WTC11 (cell line): ENCODE data around the gene LRRIQ4. TPM values are rescaled to one million over a fixed set of nuclear protein-coding genes. Genes with fewer than 3 reads are reported as not detected.

Experiments
- ATAC-seq: fragments of 200-7000 bp; cut with Tn5 transposase; 2 replicates; pipeline ENCODE4 v1.10.0; 2021; ENCODE audit warnings: mild to moderate bottlenecking, moderate library complexity
- CTCF ChIA-PET: fragments of 300-600 bp; sonication (Branson Sonifier 250); formaldehyde crosslinking; loops from one replicate; lab custom pipeline; 2021; ENCODE audit warnings: antibody characterized with exemption; lab: Charles Lee
- POLR2A ChIA-PET: fragments of 350-600 bp; sonication (Branson Sonifier 250); formaldehyde crosslinking; loops from one replicate; lab custom pipeline; 2021; ENCODE audit warnings: antibody characterized with exemption; lab: Charles Lee
- DNase-seq: peaks from one replicate; pipeline ENCODE4 v3.0.0; 2021; ENCODE audit warnings: low spot score
- H3K27ac Mint-ChIP-seq: 2 replicates; pipeline ENCODE4 v1.8.0; 2021; ENCODE audit warnings: mixed read lengths
- H3K27me3 Mint-ChIP-seq: 2 replicates; pipeline ENCODE4 v1.8.0; 2021; ENCODE audit warnings: low read depth, mild to moderate bottlenecking, moderate library complexity, mixed read lengths
- H3K36me3 Mint-ChIP-seq: 2 replicates; pipeline ENCODE4 v1.8.0; 2021; ENCODE audit warnings: mixed read lengths
- H3K4me1 Mint-ChIP-seq: 2 replicates; pipeline ENCODE4 v1.8.0; 2022; ENCODE audit warnings: mixed read lengths
- H3K4me3 Mint-ChIP-seq: 2 replicates; pipeline ENCODE4 v1.8.0; 2021; ENCODE audit warnings: mild to moderate bottlenecking, moderate library complexity, mixed read lengths
- H3K9me3 Mint-ChIP-seq: 2 replicates; pipeline ENCODE4 v1.8.0; 2021; ENCODE audit warnings: mixed read lengths
- ATF2 ChIP-seq: sonication (generic); formaldehyde crosslinking; IDR thresholded peaks from 2 replicates; pipeline ENCODE4 v1.8.1; 2022; ENCODE audit warnings: low read depth, missing genetic modification reagents, borderline replicate concordance
- ATF3 ChIP-seq: sonication (generic); formaldehyde crosslinking; conservative IDR thresholded peaks from 2 replicates; pipeline ENCODE4 v1.8.1; 2022; ENCODE audit warnings: mild to moderate bottlenecking, missing genetic modification reagents
- CBFB ChIP-seq: sonication (generic); formaldehyde crosslinking; IDR thresholded peaks from 2 replicates; pipeline ENCODE4 v1.8.1; 2022; ENCODE audit warnings: mild to moderate bottlenecking, low read depth, missing genetic modification reagents
- CDX4 ChIP-seq: fragments of 250-450 bp; sonication (Bioruptor Pico); IDR thresholded peaks from 2 replicates; pipeline ENCODE4 v1.9.0; 2021; ENCODE audit warnings: moderate library complexity, mild to moderate bottlenecking, inconsistent platforms, borderline replicate concordance
- EMX1 ChIP-seq: fragments of 250-450 bp; sonication (Bioruptor Pico); IDR thresholded peaks from 2 replicates; pipeline ENCODE4 v1.8.0; 2021; ENCODE audit warnings: mild to moderate bottlenecking
- ESRRA ChIP-seq: sonication (generic); formaldehyde crosslinking; IDR thresholded peaks from 2 replicates; pipeline ENCODE4 v1.8.1; 2022; ENCODE audit warnings: mild to moderate bottlenecking, missing genetic modification reagents, borderline replicate concordance
- FOXJ3 ChIP-seq: sonication (generic); formaldehyde crosslinking; IDR thresholded peaks from 2 replicates; pipeline ENCODE4 v1.9.0; 2021; ENCODE audit warnings: missing genetic modification reagents, mild to moderate bottlenecking, borderline replicate concordance
- FOXK1 ChIP-seq: sonication (generic); formaldehyde crosslinking; IDR thresholded peaks from 2 replicates; pipeline ENCODE4 v1.8.0; 2022; ENCODE audit warnings: mild to moderate bottlenecking, moderate library complexity, missing genetic modification reagents
- FOXP1 ChIP-seq: sonication (generic); formaldehyde crosslinking; IDR thresholded peaks from 2 replicates; pipeline ENCODE4 v1.8.0; 2022; ENCODE audit warnings: missing genetic modification reagents, mild to moderate bottlenecking, moderate library complexity, borderline replicate concordance
- GTF2I ChIP-seq: fragments of 250-450 bp; sonication (Bioruptor Pico); conservative IDR thresholded peaks from 2 replicates; pipeline ENCODE4 v1.4.0; 2021; ENCODE audit warnings: mild to moderate bottlenecking
- HMGA2 ChIP-seq: fragments of 250-450 bp; sonication (Bioruptor Pico); IDR thresholded peaks from 2 replicates; pipeline ENCODE4 v1.4.0; 2021; ENCODE audit warnings: mild to moderate bottlenecking, moderate library complexity
- HMGXB4 ChIP-seq: sonication (generic); formaldehyde crosslinking; IDR thresholded peaks from 2 replicates; pipeline ENCODE4 v1.8.1; 2023; ENCODE audit warnings: mild to moderate bottlenecking, moderate library complexity, missing genetic modification reagents
- NFATC4 ChIP-seq: fragments of 250-450 bp; sonication (Bioruptor Pico); IDR thresholded peaks from 2 replicates; pipeline ENCODE4 v1.9.0; 2021; ENCODE audit warnings: mild to moderate bottlenecking
- NFYB ChIP-seq: sonication (generic); formaldehyde crosslinking; conservative IDR thresholded peaks from 2 replicates; pipeline ENCODE4 v1.8.0; 2022; ENCODE audit warnings: low read depth, missing genetic modification reagents
- NR3C1 ChIP-seq: sonication (generic); formaldehyde crosslinking; conservative IDR thresholded peaks from 2 replicates; pipeline ENCODE4 v1.8.1; 2023; ENCODE audit warnings: low read depth, mild to moderate bottlenecking, missing genetic modification reagents
- TCF7 ChIP-seq: sonication (generic); formaldehyde crosslinking; IDR thresholded peaks from 2 replicates; pipeline ENCODE4 v1.8.0; 2022; ENCODE audit warnings: mild to moderate bottlenecking, low read depth, missing genetic modification reagents, moderate library complexity
- TP53 ChIP-seq: sonication (generic); formaldehyde crosslinking; IDR thresholded peaks from 2 replicates; pipeline ENCODE4 v1.8.1; 2023; ENCODE audit warnings: mild to moderate bottlenecking, missing genetic modification reagents
- ZNF416 ChIP-seq: fragments of 250-450 bp; sonication (Bioruptor Pico); IDR thresholded peaks from 2 replicates; pipeline ENCODE4 v1.9.0; 2021; ENCODE audit warnings: mild to moderate bottlenecking, inconsistent platforms
- ZNF512 ChIP-seq: sonication (generic); formaldehyde crosslinking; IDR thresholded peaks from 2 replicates; pipeline ENCODE4 v1.8.1; 2022; ENCODE audit warnings: missing genetic modification reagents, borderline replicate concordance
- total RNA-seq: library from RNA; stranded (reverse); gene quantifications from 3 replicates; pipeline ENCODE4 v1.2.3, GENCODE V29; 2021

Gene LRRIQ4
- total RNA-seq, 1 experiment from 2014 or later, result 0.09 TPM

- POLR2A ChIA-PET, result interaction anchor here (0.5 to 1.2 kb wide), 2 partner anchors 11 to 169 kb away, joined by 3 read pairs; no protein-coding TSS in a partner anchor
- no peak for DNase-seq
- H3K4me3 Mint-ChIP-seq, result no peak overlapping the region
- H3K4me1 Mint-ChIP-seq, result peaks cover 3% of the 10 kb centered on the region
- peaks cover 4% of the 10 kb centered on the region for H3K9me3 Mint-ChIP-seq
- no peaks in the 10 kb centered on the region for H3K27me3 Mint-ChIP-seq
- no peaks in the 10 kb centered on the region for H3K36me3 Mint-ChIP-seq
- CTCF ChIA-PET, result no interaction called here
- no peak overlapping the region for H3K27ac Mint-ChIP-seq
- ATAC-seq, result no peak
- TF ChIP-seq NFYB (CRISPR knock-in tag), result no peak
- no peak for TF ChIP-seq TP53 (CRISPR knock-in tag)
- no peak for TF ChIP-seq FOXP1 (CRISPR knock-in tag)
- no peak for TF ChIP-seq CDX4
- TF ChIP-seq TCF7 (CRISPR knock-in tag), result no peak
- TF ChIP-seq FOXK1 (CRISPR knock-in tag), result no peak
- no peak for TF ChIP-seq EMX1 (CRISPR knock-in tag)
- no peak for TF ChIP-seq CBFB
- no peak for TF ChIP-seq GTF2I (CRISPR knock-in tag)
- TF ChIP-seq ESRRA (CRISPR knock-in tag), result no peak
- no peak for TF ChIP-seq NFATC4
- TF ChIP-seq HMGA2 (CRISPR knock-in tag), result no peak
- no peak for TF ChIP-seq FOXJ3 (CRISPR knock-in tag)
These were observed 68.0 kb downstream of the LRRIQ4 start for GRCh38 chr3:169880576-169881250.

GRCh38 chr3:169886671-169887070 lies 74.0 kb downstream of the LRRIQ4 start:
- ATAC-seq (peak; percentile 69), DNase-seq (no peak)
- H3K4me3 Mint-ChIP-seq, result no peak overlapping the region
- POLR2A ChIA-PET, result no interaction called here
- peaks cover 12% of the 10 kb centered on the region for H3K4me1 Mint-ChIP-seq
- CTCF ChIA-PET, result interaction anchor here (0.5 kb wide), 1 partner anchor 118 kb away, joined by 3 read pairs; the partner anchor contains the start of gene ACTRT3
- peak overlapping the region; percentile 59; the same call in 1 of the 2 replicates for H3K27ac Mint-ChIP-seq
- H3K27me3 Mint-ChIP-seq, result no peaks in the 10 kb centered on the region
- TF ChIP-seq ZNF512 (CRISPR knock-in tag), result no peak
- TF ChIP-seq ATF3 (CRISPR knock-in tag), result no peak
- no peak for TF ChIP-seq FOXP1 (CRISPR knock-in tag)
- no peak for TF ChIP-seq NR3C1 (CRISPR knock-in tag)
- no peak for TF ChIP-seq ATF2 (CRISPR knock-in tag)
- TF ChIP-seq HMGXB4 (CRISPR knock-in tag), result no peak
- TF ChIP-seq ZNF416 (CRISPR knock-in tag), result no peak
- no peaks in the 10 kb centered on the region for H3K36me3 Mint-ChIP-seq
- peaks cover 3% of the 10 kb centered on the region; the same call in 1 of the 2 replicates for H3K9me3 Mint-ChIP-seq

Other genes starting within 250 kb of the LRRIQ4 start
- 4.1 to 12.5 TPM (median 4.7 TPM) in 3 replicates for gene MECOM, start 149.2 kb upstream of the LRRIQ4 start, total RNA-seq
- gene TERC, start 47.8 kb upstream of the LRRIQ4 start, total RNA-seq, result 34.3 to 57.1 TPM (median 48.5 TPM) in 3 replicates
- gene ACTRT3, start 43.3 kb upstream of the LRRIQ4 start, total RNA-seq, result 2.3 to 2.7 TPM (median 2.4 TPM) in 3 replicates
- gene MYNN, start 39.5 kb upstream of the LRRIQ4 start, total RNA-seq, result 14.3 to 14.5 TPM (median 14.3 TPM) in 3 replicates
- gene LRRC34, start within 50 bp of the LRRIQ4 start, total RNA-seq, result 5.3 to 8.3 TPM (median 6.0 TPM) in 3 replicates
- gene LRRC31, start 57.1 kb downstream of the LRRIQ4 start, total RNA-seq, result not detected in 3 replicates
- not detected in 3 replicates for gene SAMD7, start 98.7 kb downstream of the LRRIQ4 start, total RNA-seq
- 51.2 to 61.0 TPM (median 52.5 TPM) in 3 replicates for gene SEC62, start 153.9 kb downstream of the LRRIQ4 start, total RNA-seq
- gene GPR160, start 225.1 kb downstream of the LRRIQ4 start, total RNA-seq, result 28.9 to 33.3 TPM (median 32.2 TPM) in 3 replicates